Breast epithelium (tissue), 3 donors: Measurements from ENCODE around the gene RBFOX1.

Source experiments
- POLR2A ChIP-seq: fragments of 450-650 bp; IDR thresholded peaks from one replicate; pipeline ENCODE4 v1.6.1; 2016; ENCODE audit warnings: antibody characterized with exemption, mild to moderate bottlenecking, moderate library complexity
- TF ChIP-seq, protein P1 (sequence below), 3 donors: fragments of 450-650 bp; IDR thresholded peaks; one replicate each; pipeline ENCODE4 v1.5.1; 2016 to 2017; ENCODE audit warnings: antibody characterized with exemption in 3 of 3, mild to moderate bottlenecking in 3 of 3, moderate library complexity in 3 of 3

DNA sequence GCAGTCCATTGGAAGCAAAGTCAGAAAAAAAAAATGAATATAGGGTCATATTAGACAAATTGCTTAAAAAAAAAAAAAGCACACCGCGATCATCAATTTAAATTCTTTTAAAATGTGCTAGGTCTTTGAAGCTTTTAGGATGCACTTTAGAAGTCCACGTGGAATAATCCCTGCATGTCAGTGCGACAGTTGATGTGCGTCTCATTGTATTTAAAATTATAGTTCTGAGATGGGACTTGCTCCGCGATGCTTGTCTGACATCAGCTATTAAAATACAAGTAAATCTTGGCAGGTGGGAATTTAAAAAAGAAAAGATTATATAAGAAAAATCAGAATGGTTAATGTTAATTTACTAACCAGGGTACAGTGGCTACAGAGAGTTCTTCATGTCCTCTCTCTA is 105.2 kb downstream of the RBFOX1 start:
- TF ChIP-seq, protein P1, sequence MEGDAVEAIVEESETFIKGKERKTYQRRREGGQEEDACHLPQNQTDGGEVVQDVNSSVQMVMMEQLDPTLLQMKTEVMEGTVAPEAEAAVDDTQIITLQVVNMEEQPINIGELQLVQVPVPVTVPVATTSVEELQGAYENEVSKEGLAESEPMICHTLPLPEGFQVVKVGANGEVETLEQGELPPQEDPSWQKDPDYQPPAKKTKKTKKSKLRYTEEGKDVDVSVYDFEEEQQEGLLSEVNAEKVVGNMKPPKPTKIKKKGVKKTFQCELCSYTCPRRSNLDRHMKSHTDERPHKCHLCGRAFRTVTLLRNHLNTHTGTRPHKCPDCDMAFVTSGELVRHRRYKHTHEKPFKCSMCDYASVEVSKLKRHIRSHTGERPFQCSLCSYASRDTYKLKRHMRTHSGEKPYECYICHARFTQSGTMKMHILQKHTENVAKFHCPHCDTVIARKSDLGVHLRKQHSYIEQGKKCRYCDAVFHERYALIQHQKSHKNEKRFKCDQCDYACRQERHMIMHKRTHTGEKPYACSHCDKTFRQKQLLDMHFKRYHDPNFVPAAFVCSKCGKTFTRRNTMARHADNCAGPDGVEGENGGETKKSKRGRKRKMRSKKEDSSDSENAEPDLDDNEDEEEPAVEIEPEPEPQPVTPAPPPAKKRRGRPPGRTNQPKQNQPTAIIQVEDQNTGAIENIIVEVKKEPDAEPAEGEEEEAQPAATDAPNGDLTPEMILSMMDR (IDR thresholded peaks at IDR 0.05): no peak
- TF ChIP-seq POLR2A: no peak
